Neutrophil (primary cell): Measurements from ENCODE around the gene OPN4.
"Not testable (repeated sequence)": the region's sequence is repeated elsewhere in the genome, so short reads cannot be mapped to it uniquely, and the experiment has no call there.

Source experiments
- H3K27ac ChIP-seq: fragments of 200-600 bp; sonication (generic); 2 replicates; pipeline ENCODE4 v1.5.1; 2016; ENCODE audit warnings: mild to moderate bottlenecking, moderate library complexity
- H3K27me3 ChIP-seq: fragments of 200-600 bp; sonication (generic); 2 replicates; pipeline ENCODE4 v1.6.0; 2016; ENCODE audit warnings: mild to moderate bottlenecking
- H3K36me3 ChIP-seq: fragments of 200-600 bp; sonication (generic); 2 replicates; pipeline ENCODE4 v1.5.1; 2017
- H3K4me1 ChIP-seq, 2 experiments: fragments of 200-600 bp in 1 of 2; sonication (generic) in 1 of 2; 1 replicate in 1 of 2; 2 replicates in 1 of 2; pipeline versions ENCODE4 v1.5.1 to v1.6.1; 2013 to 2016; ENCODE audit warnings: low read depth in 1 of 2, low read length in 1 of 2, mild to moderate bottlenecking in 1 of 2, moderate library complexity in 1 of 2; ENCODE audit not compliant: control insufficient read depth in 1 of 2, insufficient read depth in 1 of 2
- H3K4me3 ChIP-seq, 2 experiments: fragments of 200-600 bp in 1 of 2; sonication (generic) in 1 of 2; 1 replicate in 1 of 2; 2 replicates in 1 of 2; pipeline ENCODE4 v1.5.1; 2013 to 2016; ENCODE audit warnings: low read depth in 1 of 2, low read length in 1 of 2, mild to moderate bottlenecking in 1 of 2, moderate library complexity in 1 of 2
- H3K9me3 ChIP-seq: fragments of 200-600 bp; sonication (generic); 2 replicates; pipeline ENCODE4 v1.5.1; 2016
- TF ChIP-seq, protein P1 (sequence below): fragments of 200-600 bp; sonication (generic); IDR thresholded peaks from 2 replicates; pipeline ENCODE4 v1.5.1; 2016; ENCODE audit warnings: antibody characterized with exemption

Gene OPN4

GRCh38 chr10:86644152-86644793, 10.1 kb upstream of the OPN4 start:
- Histone ChIP-seq H3K27me3 (peaks cover 15% of the 10 kb centered on the region), H3K9me3 (no peaks in the 10 kb centered on the region), H3K27ac (no peak overlapping the region), H3K36me3 (no peaks in the 10 kb centered on the region), H3K4me1 (no peaks in the 10 kb centered on the region), H3K4me3 (no peak overlapping the region)
- TF ChIP-seq, protein P1, sequence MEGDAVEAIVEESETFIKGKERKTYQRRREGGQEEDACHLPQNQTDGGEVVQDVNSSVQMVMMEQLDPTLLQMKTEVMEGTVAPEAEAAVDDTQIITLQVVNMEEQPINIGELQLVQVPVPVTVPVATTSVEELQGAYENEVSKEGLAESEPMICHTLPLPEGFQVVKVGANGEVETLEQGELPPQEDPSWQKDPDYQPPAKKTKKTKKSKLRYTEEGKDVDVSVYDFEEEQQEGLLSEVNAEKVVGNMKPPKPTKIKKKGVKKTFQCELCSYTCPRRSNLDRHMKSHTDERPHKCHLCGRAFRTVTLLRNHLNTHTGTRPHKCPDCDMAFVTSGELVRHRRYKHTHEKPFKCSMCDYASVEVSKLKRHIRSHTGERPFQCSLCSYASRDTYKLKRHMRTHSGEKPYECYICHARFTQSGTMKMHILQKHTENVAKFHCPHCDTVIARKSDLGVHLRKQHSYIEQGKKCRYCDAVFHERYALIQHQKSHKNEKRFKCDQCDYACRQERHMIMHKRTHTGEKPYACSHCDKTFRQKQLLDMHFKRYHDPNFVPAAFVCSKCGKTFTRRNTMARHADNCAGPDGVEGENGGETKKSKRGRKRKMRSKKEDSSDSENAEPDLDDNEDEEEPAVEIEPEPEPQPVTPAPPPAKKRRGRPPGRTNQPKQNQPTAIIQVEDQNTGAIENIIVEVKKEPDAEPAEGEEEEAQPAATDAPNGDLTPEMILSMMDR = no peak

GRCh38 chr10:86644794-86645445, 9.4 kb upstream of the OPN4 start:
- Histone ChIP-seq H3K27ac (no peak overlapping the region), H3K4me3 (no peak overlapping the region), H3K9me3 (no peaks in the 10 kb centered on the region), H3K27me3 (peaks cover 9% of the 10 kb centered on the region), H3K4me1 (no peaks in the 10 kb centered on the region), H3K36me3 (no peaks in the 10 kb centered on the region)
- TF ChIP-seq, protein P1 = no peak

DNA sequence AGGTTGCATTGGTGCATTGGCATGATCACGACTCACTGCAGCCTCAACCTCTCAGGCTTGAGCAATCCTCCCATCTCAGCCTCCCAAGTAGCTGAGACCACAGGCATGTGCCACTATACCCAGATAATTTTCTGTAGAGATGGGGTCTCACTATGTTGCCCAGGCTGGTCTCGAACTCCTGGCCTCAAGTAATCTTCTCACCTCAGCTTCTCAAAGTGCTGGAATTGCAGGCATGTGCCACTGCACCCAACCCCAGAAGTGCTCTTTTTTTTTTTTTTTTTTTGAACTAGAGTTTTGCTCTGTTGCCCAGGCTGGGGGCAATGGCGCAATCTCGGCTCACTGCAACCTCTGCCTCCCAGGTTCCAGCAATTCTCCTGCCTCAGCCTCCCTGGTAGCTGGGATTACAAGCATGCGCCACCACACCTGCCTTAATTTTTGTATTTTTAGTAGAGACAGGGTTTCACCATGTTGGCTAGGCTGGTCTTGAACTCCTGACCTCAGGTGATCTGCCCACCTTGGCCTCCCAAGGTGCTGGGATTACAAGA, 8.7 kb upstream of the OPN4 start:
- H3K27ac ChIP-seq, H3K27me3 ChIP-seq, H3K36me3 ChIP-seq, H3K9me3 ChIP-seq, H3K4me3 ChIP-seq, H3K4me1 ChIP-seq: not testable (repeated sequence)

- TF ChIP-seq, protein P1 = no peak
- no peaks in the 10 kb centered on the region for H3K27me3 ChIP-seq
- H3K4me1 ChIP-seq = no peaks in the 10 kb centered on the region
These were observed 7.8 kb upstream of the OPN4 start for GRCh38 chr10:86646532-86646931.

DNA sequence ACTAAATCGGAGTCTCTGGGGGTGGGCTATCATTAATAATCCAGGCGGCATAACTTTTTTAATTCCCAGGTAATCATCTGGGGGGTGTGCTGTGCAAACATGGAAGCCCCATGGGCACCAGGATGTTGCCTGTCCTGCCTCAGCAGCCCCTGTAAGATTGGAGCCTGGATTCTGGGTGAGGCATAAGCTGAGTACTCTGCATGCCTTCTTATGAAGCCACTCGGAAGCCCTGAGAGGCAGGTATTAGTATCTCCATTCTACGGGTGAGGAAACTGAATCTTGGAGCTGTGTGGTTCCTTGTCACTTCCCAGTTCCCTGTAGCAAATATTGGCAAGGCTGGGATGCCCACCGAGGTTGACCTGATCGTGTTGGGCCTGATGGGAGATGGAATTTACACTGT, 7.4 kb upstream of the OPN4 start:
- Histone ChIP-seq H3K4me3 (no peak overlapping the region), H3K27ac (no peak overlapping the region), H3K27me3 (no peaks in the 10 kb centered on the region), H3K4me1 (no peaks in the 10 kb centered on the region), H3K9me3 (no peaks in the 10 kb centered on the region), H3K36me3 (no peaks in the 10 kb centered on the region)
- TF ChIP-seq, protein P1 = no peak

More at GRCh38 chr10:86646532-86646931, 7.8 kb upstream of the OPN4 start:
- Histone ChIP-seq H3K36me3 (no peaks in the 10 kb centered on the region), H3K4me3 (no peak overlapping the region), H3K9me3 (no peaks in the 10 kb centered on the region), H3K27ac (no peak overlapping the region)
